ENCODE measurements around the gene AK2. TPM values are rescaled to one million over a fixed set of nuclear protein-coding genes. Genes with fewer than 3 reads are reported as not detected.
"Not testable (repeated sequence)": the region's sequence is repeated elsewhere in the genome, so short reads cannot be mapped to it uniquely, and the experiment has no call there.

The AK2 gene
- total RNA-seq, result 100 to 1,000 TPM; 384 TPM

- CTCF ChIA-PET, result no interaction called here
- POLR2A ChIA-PET, result no interaction called here
These were observed at the start of gene AK2 for GRCh38 chr1:33036526-33037503. AK2 (minus strand) TSS chr1:33036883; CDS start chr1:33036828, 55 bp downstream.

GRCh38 chr1:33086384-33086850 is 49.7 kb upstream of the AK2 start:
- ChIA-PET POLR2A (no interaction called here), CTCF (interaction anchor here (0.6 to 2.9 kb wide), 10 partner anchors 9 to 213 kb away, joined by 3 to 13 read pairs (median 4); no protein-coding TSS in a partner anchor)

DNA sequence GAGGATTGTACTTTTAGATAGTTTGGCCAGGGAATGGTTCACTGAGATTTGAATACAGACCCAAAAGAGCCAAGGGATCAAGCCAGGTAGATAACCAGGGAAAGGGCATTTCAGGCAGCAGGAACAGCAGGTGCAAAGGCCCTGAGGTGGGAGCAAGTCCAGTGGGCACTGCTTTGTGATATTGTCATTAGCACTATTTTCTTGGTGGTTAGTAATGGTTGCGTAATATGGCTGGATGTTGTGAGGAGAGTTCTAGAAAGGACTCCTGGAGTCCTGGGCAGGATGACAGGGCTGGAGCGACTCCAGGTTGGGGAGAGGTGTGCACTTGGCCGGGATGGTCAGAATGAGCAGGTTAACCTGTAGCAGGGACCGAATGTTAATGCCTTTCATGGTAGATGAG is 48.6 kb upstream of the AK2 start:
- ChIA-PET POLR2A (no interaction called here), CTCF (interaction anchor here (0.7 to 2.9 kb wide), 6 partner anchors 12 to 209 kb away, joined by 3 to 13 read pairs (median 4); no protein-coding TSS in a partner anchor)

GRCh38 chr1:33082575-33083108 is 46.0 kb upstream of the AK2 start:
- ChIA-PET CTCF (interaction anchor here (0.6 to 1.1 kb wide), 2 partner anchors 7 to 13 kb away, joined by 3 to 4 read pairs; no protein-coding TSS in a partner anchor), POLR2A (no interaction called here)

GRCh38 chr1:33081554-33082305 is 45.0 kb upstream of the AK2 start:
- POLR2A ChIA-PET, result interaction anchor here (1.3 kb wide), 1 partner anchor 45 kb away, joined by 4 read pairs; no protein-coding TSS in a partner anchor
- CTCF ChIA-PET, result interaction anchor here (1.6 kb wide), 1 partner anchor 14 kb away, joined by 3 read pairs; no protein-coding TSS in a partner anchor

- CTCF ChIA-PET, result interaction anchor here (1.0 to 1.6 kb wide), 3 partner anchors 15 to 140 kb away, joined by 3 to 4 read pairs (median 3); no protein-coding TSS in a partner anchor
- POLR2A ChIA-PET, result interaction anchor here (0.6 to 1.3 kb wide), 3 partner anchors 46 to 514 kb away, joined by 4 to 16 read pairs (median 4); no protein-coding TSS in a partner anchor
These were observed 44.3 kb upstream of the AK2 start, which contains the start of gene AZIN2 for GRCh38 chr1:33080885-33081553. AZIN2 (plus strand) TSS chr1:33081153; CDS start chr1:33082250, 1,097 bp downstream.

DNA sequence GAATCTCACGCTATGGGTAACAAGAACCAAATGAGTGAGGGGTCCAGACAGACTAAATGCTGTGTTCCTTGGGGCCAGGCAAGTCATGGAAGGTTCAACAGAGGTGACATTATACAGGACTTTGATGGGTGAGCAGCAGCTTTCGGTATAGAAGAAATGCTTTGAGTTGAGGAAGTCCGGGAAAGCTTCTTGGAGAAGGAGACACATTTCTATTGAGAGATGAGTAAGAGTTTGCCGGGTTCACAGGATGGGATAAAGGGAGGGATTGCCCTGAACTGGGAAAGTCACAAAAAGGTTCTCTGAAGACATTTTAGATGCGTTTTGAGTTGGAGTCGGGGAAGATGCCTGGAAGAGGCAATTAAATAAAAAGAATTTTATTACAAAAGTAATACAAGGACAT is 43.7 kb upstream of the AK2 start:
- ChIA-PET CTCF (interaction anchor here (1.0 to 1.6 kb wide), 3 partner anchors 15 to 139 kb away, joined by 3 to 4 read pairs (median 3); no protein-coding TSS in a partner anchor), POLR2A (interaction anchor here (0.6 to 1.3 kb wide), 3 partner anchors 46 to 513 kb away, joined by 4 to 16 read pairs (median 4); no protein-coding TSS in a partner anchor)

DNA sequence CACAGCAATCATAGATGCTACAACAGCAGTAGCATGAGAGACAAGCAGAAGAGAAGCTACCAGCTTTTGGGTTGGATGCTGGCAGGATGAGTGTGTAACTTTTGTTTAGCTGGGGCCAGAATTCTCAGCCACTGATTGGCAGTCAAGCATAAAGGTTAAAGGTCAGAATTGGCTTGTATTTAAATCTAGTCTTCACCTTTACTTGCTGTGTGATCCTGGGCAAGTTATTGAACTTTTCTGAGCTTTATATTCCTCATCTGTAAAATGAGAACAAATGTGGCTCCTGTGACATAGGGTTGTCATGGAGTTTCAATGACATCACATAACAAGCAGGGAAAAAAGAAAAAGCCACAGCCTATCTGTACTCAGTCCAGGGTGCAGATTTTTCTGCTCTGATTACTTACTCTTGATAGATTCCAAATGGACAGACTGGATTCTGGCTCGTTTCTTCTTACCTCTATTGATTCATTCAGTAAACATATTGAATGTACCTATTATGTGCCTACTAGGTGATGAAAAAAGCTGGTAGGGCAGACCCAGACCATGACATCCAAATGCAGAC is 41.4 kb upstream of the AK2 start:
- POLR2A ChIA-PET, result no interaction called here
- CTCF ChIA-PET, result no interaction called here

DNA sequence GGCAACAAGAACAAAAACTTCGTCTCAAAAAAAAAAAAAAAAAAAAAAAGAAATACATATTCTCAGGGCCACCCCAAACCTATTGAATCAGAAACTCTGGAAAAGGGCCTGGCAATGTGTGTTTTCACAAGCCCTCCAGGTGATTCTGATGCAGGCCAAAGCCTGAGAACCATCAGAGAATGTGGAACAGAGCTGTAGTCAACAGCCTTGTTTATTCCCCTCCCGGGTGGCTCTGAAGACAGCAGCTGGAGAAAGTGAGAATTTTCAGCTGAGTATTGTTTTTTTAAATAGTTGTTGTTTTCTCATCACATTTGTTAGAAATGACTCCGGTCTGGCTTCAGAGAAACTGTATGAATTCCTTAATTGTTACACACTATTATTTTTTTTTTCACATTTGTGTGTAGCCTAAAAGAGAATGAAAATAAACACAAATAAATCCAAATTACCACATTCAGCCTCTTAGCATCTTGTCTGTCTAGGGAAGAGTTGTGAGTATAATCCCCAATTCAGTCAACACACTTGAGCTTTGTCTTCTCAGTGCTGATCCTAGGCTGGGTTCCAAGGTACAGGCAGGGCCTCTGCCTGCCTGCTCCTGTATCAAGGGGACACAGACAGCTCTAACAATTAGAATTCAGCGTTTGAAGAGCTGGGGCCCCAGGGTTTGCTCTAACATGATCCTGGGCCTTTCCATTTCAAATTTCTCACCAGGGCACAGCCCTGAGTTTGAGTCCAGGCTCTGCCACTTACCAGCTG is 37.7 kb upstream of the AK2 start:
- ChIA-PET CTCF (interaction anchor here (0.6 to 0.7 kb wide), 2 partner anchors 119 to 128 kb away, joined by 3 to 4 read pairs; no protein-coding TSS in a partner anchor), POLR2A (no interaction called here)

GRCh38 chr1:33072707-33073106 is 36.0 kb upstream of the AK2 start:
- POLR2A ChIA-PET, result no interaction called here
- CTCF ChIA-PET, result interaction anchor here (0.6 to 1.5 kb wide), 2 partner anchors 13 to 121 kb away, joined by 4 read pairs; no protein-coding TSS in a partner anchor

DNA sequence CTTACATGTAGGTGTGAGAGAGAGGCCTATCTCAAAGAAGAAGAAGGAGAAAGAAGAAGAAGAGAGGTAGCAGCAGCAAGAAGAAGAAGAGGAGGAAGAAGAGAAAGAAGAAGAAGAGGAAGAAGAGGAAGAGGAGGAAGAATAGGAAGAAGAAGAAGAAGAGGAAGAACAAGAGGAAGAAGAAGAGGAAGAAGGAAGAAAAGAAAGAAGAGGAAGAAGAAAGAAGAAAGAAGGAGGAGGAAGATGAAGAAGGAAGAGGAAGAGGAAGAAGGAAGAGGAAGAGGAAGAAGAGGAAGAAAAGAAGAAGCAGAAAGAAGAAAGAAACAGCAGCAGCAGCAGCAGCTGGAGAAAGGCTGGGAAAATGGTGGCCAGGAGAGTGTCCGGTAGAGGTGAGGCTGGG is 33.9 kb upstream of the AK2 start:
- POLR2A ChIA-PET, result no interaction called here
- CTCF ChIA-PET, result no interaction called here

GRCh38 chr1:33068108-33068507 is 31.4 kb upstream of the AK2 start:
- POLR2A ChIA-PET, CTCF ChIA-PET: not testable (repeated sequence)

DNA sequence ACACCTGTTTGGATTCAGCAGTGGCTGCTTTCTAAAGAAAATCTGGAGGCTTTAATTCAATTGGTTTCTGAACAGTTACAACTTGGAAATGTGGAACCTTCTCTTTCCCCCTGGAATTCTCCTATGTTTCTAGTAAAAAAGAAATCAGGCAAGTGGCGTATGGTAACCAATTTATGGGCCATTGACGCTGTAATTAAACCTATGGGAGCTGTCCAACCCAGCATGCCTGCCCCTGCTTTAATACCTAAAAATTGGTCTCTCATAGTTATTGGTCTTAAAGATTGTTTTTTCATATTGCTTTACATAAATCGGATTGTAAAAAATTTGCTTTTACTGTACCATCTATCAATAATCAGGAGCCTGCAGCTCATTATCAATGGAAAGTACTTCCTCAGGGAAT is 29.8 kb upstream of the AK2 start:
- POLR2A ChIA-PET, CTCF ChIA-PET: not testable (repeated sequence)

- ChIA-PET POLR2A (no interaction called here), CTCF (interaction anchor here (0.5 kb wide), 1 partner anchor 8 kb away, joined by 3 read pairs; no protein-coding TSS in a partner anchor)
These were observed 28.6 kb upstream of the AK2 start for GRCh38 chr1:33065301-33065700.

- CTCF ChIA-PET, POLR2A ChIA-PET: not testable (repeated sequence)
These were observed 27.6 kb upstream of the AK2 start for GRCh38 chr1:33064284-33064683.

DNA sequence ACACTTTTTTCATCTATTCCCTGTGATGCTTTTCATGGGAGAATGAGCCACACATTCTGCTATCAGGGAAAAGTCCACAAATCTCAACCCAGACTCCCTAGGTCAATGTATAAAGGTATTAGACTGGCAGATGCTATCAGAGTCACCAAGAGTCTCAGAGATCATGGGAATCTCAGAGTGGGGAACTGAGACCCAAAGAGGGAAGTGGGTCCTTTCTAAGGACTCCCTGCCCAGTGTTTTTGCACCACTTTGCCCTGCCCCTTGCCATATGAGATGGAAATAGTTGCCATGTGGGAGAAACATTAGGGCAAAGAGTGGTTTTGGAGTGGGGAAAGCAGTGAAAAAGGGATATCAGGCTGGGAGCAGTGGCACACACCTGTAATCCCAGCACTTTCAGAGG is 25.2 kb upstream of the AK2 start:
- CTCF ChIA-PET, result interaction anchor here (1.4 kb wide), 1 partner anchor 127 kb away, joined by 4 read pairs; no protein-coding TSS in a partner anchor
- POLR2A ChIA-PET, result interaction anchor here (0.6 kb wide), 1 partner anchor 344 kb away, joined by 8 read pairs; no protein-coding TSS in a partner anchor

- ChIA-PET CTCF (interaction anchor here (0.6 to 1.4 kb wide), 2 partner anchors 126 to 139 kb away, joined by 3 to 4 read pairs; no protein-coding TSS in a partner anchor), POLR2A (no interaction called here)
These were observed 23.9 kb upstream of the AK2 start for GRCh38 chr1:33060579-33061083.
